Heart right ventricle (tissue), 16 donors: ENCODE results near the gene SARS2. TPM values are rescaled to one million over a fixed set of nuclear protein-coding genes. Genes with fewer than 3 reads are reported as not detected.

Source experiments
- ATAC-seq, 8 donors: fragments of 200-7000 bp; cut with Tn5 transposase; one replicate each; pipeline ENCODE4 v1.9.1; 2020; ENCODE audit warnings: mild to moderate bottlenecking in 8 of 8, moderate library complexity in 8 of 8, moderate number of reproducible peaks in 1 of 8
- DNase-seq, 2 donors: peaks; one replicate each; pipeline ENCODE4 v3.0.0-alpha.2; 2020
- H3K27ac ChIP-seq, 10 donors: fragments of 200-600 bp; sonication (generic) in 2 of 10; one replicate each; pipeline versions ENCODE4 v1.5.0 to v1.8.0; 2020 to 2022; ENCODE audit warnings: mild to moderate bottlenecking in 3 of 10
- H3K27me3 ChIP-seq, 7 donors: fragments of 200-600 bp; one replicate each; pipeline ENCODE4 v1.8.0; 2021 to 2022; ENCODE audit warnings: mild to moderate bottlenecking in 2 of 7
- H3K36me3 ChIP-seq, 9 donors: fragments of 200-600 bp; sonication (generic) in 1 of 9; one replicate each; pipeline versions ENCODE4 v1.5.0 to v1.8.0; 2020 to 2022; ENCODE audit warnings: mild to moderate bottlenecking in 2 of 9
- H3K4me1 ChIP-seq, 9 donors: fragments of 200-600 bp; sonication (generic) in 1 of 9; one replicate each; pipeline versions ENCODE4 v1.5.0 to v1.8.0; 2020 to 2022; ENCODE audit warnings: mild to moderate bottlenecking in 4 of 9
- H3K4me3 ChIP-seq, 10 donors: fragments of 200-600 bp; sonication (generic) in 2 of 10; one replicate each; pipeline versions ENCODE4 v1.5.0 to v1.8.0; 2020 to 2022; ENCODE audit warnings: mild to moderate bottlenecking in 7 of 10, moderate library complexity in 2 of 10
- H3K9me3 ChIP-seq, 11 donors: fragments of 200-600 bp in 10 of 11; sonication (generic) in 2 of 11; one replicate each; pipeline versions ENCODE4 v1.5.0 to v1.8.0; 2013 to 2022; ENCODE audit warnings: mild to moderate bottlenecking in 2 of 11, control low read depth in 1 of 11, moderate library complexity in 1 of 11
- WGBS, 2 donors: extraction: QIAGEN DNeasy Blood & Tissue Kit; methylation state at CpG; one replicate each; pipeline ENCODE4 v1.1.7; 2013; ENCODE audit warnings: inconsistent platforms in 1 of 2; 5-methylcytosine and 5-hydroxymethylcytosine counted together
- intact Hi-C, 10 donors: fragments of 100-400 bp; cut with DNase I; formaldehyde crosslinking; loops; one replicate each; pipeline versions ENCODE4 v1.11.1 to v1.14.2; 2022
- polyA plus RNA-seq, 2 donors: library from polyadenylated mRNA; stranded (reverse); fragments of 200-250 nt; gene quantifications; one replicate each; pipeline ENCODE4 v1.2.3, GENCODE V29; 2013
- total RNA-seq, 10 donors: library from RNA; stranded (reverse); fragmentation: NEBNext Ultra II Directional in 3 of 10; extraction: Animal tissue kit (Norgen Biotek cat#: 25700) in 3 of 10; gene quantifications; one replicate each; pipeline versions ENCODE4 v1.2.1 to v1.2.4, GENCODE V29; 2021 to 2023
- TF ChIP-seq, protein P1 (sequence below), 9 donors: fragments of 200-600 bp; sonication (generic) in 2 of 9; IDR thresholded peaks; one replicate each; pipeline versions ENCODE4 v1.5.0 to v1.8.0; 2021 to 2022; ENCODE audit warnings: antibody characterized with exemption in 9 of 9, mild to moderate bottlenecking in 5 of 9, moderate library complexity in 1 of 9
- donor health status: Arrhythmogenic right ventricular cardiomyopathy.
- donor health status: ischemic (EF 13 %, LVEDD 7.1; RV severe dilation, severe dysfunction).
- donor health status: healthy with polysubstance abuse.
- donor health status: DM: no; HTN: yes; CAD: no.
- donor health status: DM: no; HTN: no; CAD: no.
- donor health status: ischemic (EF 25% LVEDD 6.9; RV normal size, moderate dysfunction).
- donor health status: ischemic (EF 25% LVEDD 5.7; RV mildly dilated, moderate dysfunction).
- donor health status: healthy.
- donor health status: DM: yes; HTN: yes; CAD: no.
- donor health status: Ischemic cardiomyopathy.
- donor health status: ischemic (EF 35%, LVEDD 5.7; RV mildly dilated, moderate dysfunction).
- donor health status: nonischemic (EF 11% LVEDD 7.7; RV severe dilation, severe dysfunction).
- donor health status: DM: yes; HTN: yes; CAD: no.
- donor health status: PGD.
- donor health status: ischemic (EF 29% LVEDD 5.4; RV normal size, mild dysfunction).
- donor health status: nonischemic (EF 23%, LVEDD 6.1; RV moderate dilation, normal function).

SARS2 gene
- total and polyA plus RNA-seq, 12 donors = 10.4 to 51.9 (median 18.9) TPM

- DNase-seq = peak; percentile 79 to 88
- TF ChIP-seq, protein P1, sequence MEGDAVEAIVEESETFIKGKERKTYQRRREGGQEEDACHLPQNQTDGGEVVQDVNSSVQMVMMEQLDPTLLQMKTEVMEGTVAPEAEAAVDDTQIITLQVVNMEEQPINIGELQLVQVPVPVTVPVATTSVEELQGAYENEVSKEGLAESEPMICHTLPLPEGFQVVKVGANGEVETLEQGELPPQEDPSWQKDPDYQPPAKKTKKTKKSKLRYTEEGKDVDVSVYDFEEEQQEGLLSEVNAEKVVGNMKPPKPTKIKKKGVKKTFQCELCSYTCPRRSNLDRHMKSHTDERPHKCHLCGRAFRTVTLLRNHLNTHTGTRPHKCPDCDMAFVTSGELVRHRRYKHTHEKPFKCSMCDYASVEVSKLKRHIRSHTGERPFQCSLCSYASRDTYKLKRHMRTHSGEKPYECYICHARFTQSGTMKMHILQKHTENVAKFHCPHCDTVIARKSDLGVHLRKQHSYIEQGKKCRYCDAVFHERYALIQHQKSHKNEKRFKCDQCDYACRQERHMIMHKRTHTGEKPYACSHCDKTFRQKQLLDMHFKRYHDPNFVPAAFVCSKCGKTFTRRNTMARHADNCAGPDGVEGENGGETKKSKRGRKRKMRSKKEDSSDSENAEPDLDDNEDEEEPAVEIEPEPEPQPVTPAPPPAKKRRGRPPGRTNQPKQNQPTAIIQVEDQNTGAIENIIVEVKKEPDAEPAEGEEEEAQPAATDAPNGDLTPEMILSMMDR (IDR thresholded peaks at IDR 0.05) = peak; percentile 70 to 92 (median 89)
- H3K9me3 ChIP-seq = no peaks in the 10 kb centered on the region
- H3K27ac ChIP-seq = peak overlapping the region in 9 of 10 donors; percentile 5 to 77 (median 44)
- H3K4me1 ChIP-seq = peaks cover 0 to 33% (median 18%) of the 10 kb centered on the region in 9 donors
- H3K27me3 ChIP-seq = no peaks in the 10 kb centered on the region
- intact Hi-C loops = loop anchor here in 1 of 10 donors (10.0 kb wide), 1 partner anchor 675 kb away; no protein-coding TSS in a partner anchor
- H3K4me3 ChIP-seq = peak overlapping the region; percentile 32 to 74 (median 56)
- WGBS, 2 donors = 13 to 17% methylated on average over 62 of the region's 62 CpGs
- H3K36me3 ChIP-seq = peaks cover 0 to 7% (median 0%) of the 10 kb centered on the region in 9 donors
- peak; percentile 89 to 95 (median 92) for ATAC-seq
These were observed 60.5 kb downstream of the SARS2 start for GRCh38 chr19:38869836-38870607.

- peak; percentile 4 to 46 (median 24) for ATAC-seq
These were observed 61.3 kb downstream of the SARS2 start for GRCh38 chr19:38869160-38869835.

DNA sequence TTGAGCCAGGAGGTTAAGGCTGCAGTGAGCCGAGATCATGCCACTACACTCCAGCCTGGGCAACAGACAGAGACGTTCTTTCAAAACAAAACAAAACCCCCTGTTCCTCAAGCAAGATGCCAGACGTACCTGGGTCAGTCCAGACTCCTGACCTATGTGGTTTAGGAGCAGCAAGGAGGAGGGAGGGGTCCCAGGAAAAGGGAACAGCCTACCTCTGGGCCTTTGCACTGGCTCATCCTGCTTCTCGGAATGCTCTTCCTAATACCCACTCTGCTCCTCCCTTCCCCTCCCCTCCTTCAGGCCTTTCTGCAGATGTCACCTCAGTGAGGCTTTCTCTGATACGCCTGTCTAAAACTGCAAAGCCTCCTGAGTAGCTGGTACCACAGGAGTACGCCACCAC lies 62.0 kb downstream of the SARS2 start:
- 90 to 94% methylated on average over 6 of the region's 6 CpGs for WGBS, 2 donors

More at GRCh38 chr19:38869160-38869835, 61.3 kb downstream of the SARS2 start:
- Histone ChIP-seq H3K4me1 (peaks cover 0 to 40% (median 18%) of the 10 kb centered on the region in 9 donors), H3K27me3 (no peaks in the 10 kb centered on the region), H3K4me3 (peak overlapping the region; percentile 32 to 74 (median 56)), H3K36me3 (peaks cover 0 to 7% (median 0%) of the 10 kb centered on the region in 9 donors), H3K27ac (peak overlapping the region in 8 of 10 donors; percentile 5 to 77 (median 44)), H3K9me3 (no peaks in the 10 kb centered on the region)
- intact Hi-C loops = no loop called here
- 6 to 8% methylated on average over 34 of the region's 34 CpGs for WGBS, 2 donors
- DNase-seq = peak in 1 of 2 donors; percentile 35
- TF ChIP-seq, protein P1 (IDR thresholded peaks at IDR 0.05) = no peak

More for the DNA sequence above, 62.0 kb downstream of the SARS2 start:
- Histone ChIP-seq H3K27me3 (no peaks in the 10 kb centered on the region), H3K36me3 (peaks cover 0 to 7% (median 0%) of the 10 kb centered on the region in 9 donors), H3K9me3 (no peaks in the 10 kb centered on the region), H3K4me1 (peaks cover 0 to 47% (median 19%) of the 10 kb centered on the region in 9 donors), H3K27ac (no peak overlapping the region), H3K4me3 (peak overlapping the region in 3 of 10 donors; percentile 57 to 62 (median 61))
- intact Hi-C loops = no loop called here
- ATAC-seq = no peak
- TF ChIP-seq, protein P1 (IDR thresholded peaks at IDR 0.05) = no peak
- no peak for DNase-seq
